Esophagus squamous epithelium (tissue), 4 donors: ENCODE results near the gene NR6A1.
A peak's percentile ranks its signal among the peaks of the same experiment; 100 is the strongest.

Source experiments
- POLR2A ChIP-seq, 4 donors: fragments of 450-650 bp; IDR thresholded peaks; one replicate each; pipeline ENCODE4 v1.6.1; 2017; ENCODE audit warnings: antibody characterized with exemption in 4 of 4, mild to moderate bottlenecking in 4 of 4, moderate library complexity in 3 of 4
- TF ChIP-seq, protein P1 (sequence below), 6 experiments: fragments of 450-650 bp in 4 of 6; fragments of 200-600 bp in 2 of 6; sonication (generic) in 2 of 6; IDR thresholded peaks; one replicate each; pipeline ENCODE4 v1.5.1; 2016 to 2019; ENCODE audit warnings: antibody characterized with exemption in 6 of 6, mild to moderate bottlenecking in 4 of 6, moderate library complexity in 4 of 6

GRCh38 chr9:124771867-124772679 lies 962 bp upstream of the NR6A1 start:
- TF ChIP-seq POLR2A (IDR thresholded peaks at IDR 0.05), result no peak
- TF ChIP-seq, protein P1, sequence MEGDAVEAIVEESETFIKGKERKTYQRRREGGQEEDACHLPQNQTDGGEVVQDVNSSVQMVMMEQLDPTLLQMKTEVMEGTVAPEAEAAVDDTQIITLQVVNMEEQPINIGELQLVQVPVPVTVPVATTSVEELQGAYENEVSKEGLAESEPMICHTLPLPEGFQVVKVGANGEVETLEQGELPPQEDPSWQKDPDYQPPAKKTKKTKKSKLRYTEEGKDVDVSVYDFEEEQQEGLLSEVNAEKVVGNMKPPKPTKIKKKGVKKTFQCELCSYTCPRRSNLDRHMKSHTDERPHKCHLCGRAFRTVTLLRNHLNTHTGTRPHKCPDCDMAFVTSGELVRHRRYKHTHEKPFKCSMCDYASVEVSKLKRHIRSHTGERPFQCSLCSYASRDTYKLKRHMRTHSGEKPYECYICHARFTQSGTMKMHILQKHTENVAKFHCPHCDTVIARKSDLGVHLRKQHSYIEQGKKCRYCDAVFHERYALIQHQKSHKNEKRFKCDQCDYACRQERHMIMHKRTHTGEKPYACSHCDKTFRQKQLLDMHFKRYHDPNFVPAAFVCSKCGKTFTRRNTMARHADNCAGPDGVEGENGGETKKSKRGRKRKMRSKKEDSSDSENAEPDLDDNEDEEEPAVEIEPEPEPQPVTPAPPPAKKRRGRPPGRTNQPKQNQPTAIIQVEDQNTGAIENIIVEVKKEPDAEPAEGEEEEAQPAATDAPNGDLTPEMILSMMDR (IDR thresholded peaks at IDR 0.05), result peak; percentile 90 to 97 (median 96)
